H1 (cell line): Measurements from ENCODE around the gene HDAC10. TPM values are rescaled to one million over a fixed set of nuclear protein-coding genes. Genes with fewer than 3 reads are reported as not detected.
"Not testable (repeated sequence)": the region's sequence is repeated elsewhere in the genome, so short reads cannot be mapped to it uniquely, and the experiment has no call there.

Experiments used
- CTCF ChIA-PET: fragments of 300-600 bp; sonication (Branson Sonifier 250); formaldehyde crosslinking; loops from one replicate; lab custom pipeline; 2021; ENCODE audit not compliant: partially characterized antibody; lab: Charles Lee
- POLR2A ChIA-PET: fragments of 300-600 bp; sonication (Branson Sonifier 250); formaldehyde crosslinking; loops from one replicate; lab custom pipeline; 2021; ENCODE audit warnings: inconsistent platforms; ENCODE audit not compliant: partially characterized antibody; lab: Charles Lee
- DNase-seq, 2 experiments: peaks; one replicate each; pipeline versions ENCODE4 v3.0.0 to v3.0.0-alpha.2; 2010 to 2022; ENCODE audit warnings: low spot score in 2 of 2, low read depth in 1 of 2, mixed read lengths in 1 of 2
- FAIRE-seq: peaks from 2 replicates; lab custom pipeline; 2011; peaks lifted over from hg19 to GRCh38; lab: Jason Lieb, UNC
- H2AFZ ChIP-seq: 2 replicates; pipeline ENCODE4 v1.8.1; 2012; ENCODE audit warnings: low read length, inconsistent platforms
- H2AK5ac ChIP-seq: 2 replicates; pipeline ENCODE4 v1.6.1; 2013; ENCODE audit warnings: low read depth, low read length
- H2BK120ac ChIP-seq: replicated peaks from 2 replicates; pipeline ENCODE3; 2013; ENCODE audit warnings: low read depth, low read length, inconsistent platforms
- H2BK12ac ChIP-seq: 2 replicates; pipeline ENCODE4 v1.6.1; 2013; ENCODE audit warnings: low read depth, low read length
- H2BK15ac ChIP-seq: 2 replicates; pipeline ENCODE4 v1.6.1; 2013; ENCODE audit warnings: low read length
- H2BK20ac ChIP-seq: 2 replicates; pipeline ENCODE4 v1.6.1; 2013; ENCODE audit warnings: low read length
- H2BK5ac ChIP-seq: 2 replicates; pipeline ENCODE4 v1.6.1; 2013; ENCODE audit warnings: low read depth, low read length
- H3K14ac ChIP-seq: 2 replicates; pipeline ENCODE4 v1.6.1; 2013; ENCODE audit warnings: inconsistent platforms; ENCODE audit not compliant: insufficient read length
- H3K18ac ChIP-seq: 2 replicates; pipeline ENCODE4 v1.6.1; 2013; ENCODE audit warnings: low read length; ENCODE audit errors: extremely low read depth
- H3K23ac ChIP-seq: 2 replicates; pipeline ENCODE4 v1.6.1; 2013; ENCODE audit warnings: inconsistent platforms; ENCODE audit not compliant: insufficient read length
- H3K23me2 ChIP-seq: 2 replicates; pipeline ENCODE4 v1.6.1; 2013; ENCODE audit warnings: low read depth, low read length
- H3K27ac ChIP-seq: 2 replicates; pipeline ENCODE4 v1.6.1; 2011; ENCODE audit warnings: low read depth, low read length, inconsistent platforms
- H3K27me3 ChIP-seq, 4 experiments: replicated peaks in 1 of 4; 1 replicate in 1 of 4; 2 replicates in 3 of 4; pipeline versions ENCODE4 v1.6.1 to v1.8.1; 2011 to 2013; ENCODE audit warnings: low read length in 3 of 4, mild to moderate bottlenecking in 3 of 4, inconsistent platforms in 2 of 4, mixed read lengths in 2 of 4, moderate library complexity in 1 of 4; ENCODE audit not compliant: control insufficient read depth in 3 of 4, insufficient read depth in 3 of 4; ENCODE audit errors: extremely low read depth in 1 of 4
- H3K36me3 ChIP-seq, 4 experiments: 2 replicates each; pipeline versions ENCODE4 v1.6.1 to v1.8.1; 2011 to 2013; ENCODE audit warnings: mild to moderate bottlenecking in 4 of 4, low read length in 3 of 4, moderate library complexity in 2 of 4, control low read depth in 1 of 4, inconsistent platforms in 1 of 4; ENCODE audit not compliant: insufficient read depth in 4 of 4, control insufficient read depth in 2 of 4
- H3K4ac ChIP-seq: replicated peaks from 2 replicates; pipeline ENCODE3; 2013; ENCODE audit warnings: low read length, low read depth, mixed read lengths, inconsistent platforms; ENCODE audit not compliant: insufficient read length
- H3K4me1 ChIP-seq, 4 experiments: replicated peaks in 1 of 4; 1 replicate in 1 of 4; 2 replicates in 3 of 4; pipeline versions ENCODE4 v1.6.1 to v1.8.1; 2011 to 2013; ENCODE audit warnings: low read length in 3 of 4, inconsistent platforms in 2 of 4, mixed read lengths in 1 of 4; ENCODE audit not compliant: insufficient read depth in 4 of 4, control insufficient read depth in 3 of 4
- H3K4me2 ChIP-seq, 2 experiments: 2 replicates each; pipeline versions ENCODE4 v1.6.1 to v1.8.1; 2011 to 2013; ENCODE audit warnings: low read depth in 2 of 2, low read length in 2 of 2, control low read depth in 1 of 2, inconsistent platforms in 1 of 2, mild to moderate bottlenecking in 1 of 2; ENCODE audit not compliant: insufficient read depth in 1 of 2
- H3K4me3 ChIP-seq, 4 experiments: fragments of 200-600, 300-600 bp in 1 of 4; sonication (generic), shearing (Covaris generic), sonication (Bioruptor Twin) in 1 of 4; 2 replicates each; pipeline versions ENCODE4 v1.5.1 to v1.8.1; 2011 to 2016; ENCODE audit warnings: low read length in 4 of 4, low read depth in 3 of 4, control low read depth in 2 of 4, inconsistent platforms in 2 of 4, mild to moderate bottlenecking in 2 of 4, mixed read lengths in 1 of 4, moderate library complexity in 1 of 4; ENCODE audit not compliant: insufficient read depth in 2 of 4; ENCODE audit errors: extremely low read depth in 1 of 4
- H3K56ac ChIP-seq: replicated peaks from 2 replicates; pipeline ENCODE3; 2013; ENCODE audit warnings: low read depth, mild to moderate bottlenecking, mixed read lengths, low read length, inconsistent platforms; ENCODE audit not compliant: insufficient read length
- H3K79me1 ChIP-seq: 2 replicates; pipeline ENCODE4 v1.6.1; 2013; ENCODE audit warnings: low read depth, low read length, control low read depth
- H3K79me2 ChIP-seq, 2 experiments: 2 replicates each; pipeline versions ENCODE4 v1.6.1 to v1.8.1; 2012 to 2013; ENCODE audit warnings: low read length in 2 of 2, mild to moderate bottlenecking in 2 of 2, inconsistent platforms in 1 of 2; ENCODE audit not compliant: insufficient read depth in 2 of 2, control insufficient read depth in 1 of 2
- H3K9ac ChIP-seq, 4 experiments: replicated peaks in 1 of 4; 1 replicate in 1 of 4; 2 replicates in 3 of 4; pipeline versions ENCODE4 v1.6.1 to v1.8.1; 2011 to 2013; ENCODE audit warnings: low read depth in 3 of 4, low read length in 3 of 4, control low read depth in 2 of 4, mild to moderate bottlenecking in 2 of 4, moderate library complexity in 2 of 4, inconsistent platforms in 1 of 4; ENCODE audit errors: extremely low read depth in 1 of 4
- H3K9me3 ChIP-seq, 2 experiments: 2 replicates each; pipeline versions ENCODE4 v1.6.1 to v1.8.1; 2012 to 2013; ENCODE audit warnings: mild to moderate bottlenecking in 2 of 2, moderate library complexity in 2 of 2, control low read depth in 1 of 2, inconsistent platforms in 1 of 2, low read depth in 1 of 2, low read length in 1 of 2, mixed read lengths in 1 of 2; ENCODE audit not compliant: insufficient read depth in 2 of 2
- H4K20me1 ChIP-seq, 2 experiments: replicated peaks in 1 of 2; 2 replicates each; pipeline versions ENCODE3 to v1.8.1; 2011 to 2013; ENCODE audit warnings: inconsistent platforms in 2 of 2, low read length in 2 of 2, mild to moderate bottlenecking in 1 of 2; ENCODE audit not compliant: insufficient read depth in 2 of 2, control insufficient read depth in 1 of 2
- H4K5ac ChIP-seq: 2 replicates; pipeline ENCODE4 v1.6.1; 2013; ENCODE audit warnings: low read length, low read depth, mixed read lengths, inconsistent platforms; ENCODE audit not compliant: insufficient read length
- H4K8ac ChIP-seq: 2 replicates; pipeline ENCODE4 v1.8.0; 2013; ENCODE audit warnings: mild to moderate bottlenecking, moderate library complexity, low read length, inconsistent platforms; ENCODE audit not compliant: insufficient read depth; ENCODE audit errors: extremely low read depth
- H4K91ac ChIP-seq: replicated peaks from 2 replicates; pipeline ENCODE3; 2013; ENCODE audit warnings: low read length, mixed read lengths, inconsistent platforms; ENCODE audit not compliant: insufficient read length
- CHD2 ChIP-seq: IDR thresholded peaks from 2 replicates; pipeline ENCODE4 v1.6.1; 2012; ENCODE audit warnings: low read length, improper control_type of control experiment
- CTBP2 ChIP-seq: IDR thresholded peaks from 2 replicates; pipeline ENCODE4 v1.7.0; 2011; ENCODE audit warnings: borderline replicate concordance, mild to moderate bottlenecking, moderate library complexity, mixed read lengths, low read length; ENCODE audit not compliant: insufficient read depth, insufficient read length
- CTCF ChIP-seq, 3 experiments: IDR thresholded peaks; 1 replicate in 2 of 3; 2 replicates in 1 of 3; pipeline versions ENCODE4 v1.5.1 to v1.6.1; 2011; ENCODE audit warnings: low read length in 3 of 3, mild to moderate bottlenecking in 3 of 3, inconsistent platforms in 2 of 3, low read depth in 1 of 3, moderate library complexity in 1 of 3; ENCODE audit not compliant: insufficient read depth in 1 of 3; ENCODE audit errors: control extremely low read depth in 1 of 3
- SUZ12 ChIP-seq: fragments of 200-600 bp; sonication (generic); IDR thresholded peaks from 2 replicates; pipeline ENCODE4 v1.6.1; 2012; ENCODE audit warnings: mild to moderate bottlenecking, inconsistent platforms, low read length, moderate library complexity, mixed read lengths
- ZNF274 ChIP-seq: IDR thresholded peaks from 2 replicates; pipeline ENCODE4 v1.7.0; 2012; ENCODE audit warnings: low read length, borderline replicate concordance; ENCODE audit errors: extremely low read depth
- WGBS, 2 experiments: shearing (Covaris generic) in 1 of 2; methylation state at CpG; one replicate each; pipeline versions ENCODE4 v1.1.6 to v1.1.7; 2013 to 2015; ENCODE audit warnings: low lambda C conversion rate in 2 of 2, mixed read lengths in 2 of 2, inconsistent platforms in 1 of 2, low coverage in 1 of 2, missing lambda C conversion rate in 1 of 2; ENCODE audit not compliant: insufficient replicate concordance in 2 of 2, insufficient coverage in 1 of 2, insufficient read length in 1 of 2; ENCODE audit errors: extremely low coverage in 1 of 2, missing lambda C conversion rate in 1 of 2; 5-methylcytosine and 5-hydroxymethylcytosine counted together
- polyA plus RNA-seq, 7 experiments: library from polyadenylated mRNA; depleted of rRNA in 3 of 7; stranded (reverse) in 5 of 7; unstranded in 2 of 7; fragments of >200 nt in 5 of 7; fragments of 200-250 nt in 2 of 7; gene quantifications; 1 replicate in 5 of 7; 2 replicates in 1 of 7; 4 replicates in 1 of 7; pipeline versions ENCODE4 v1.2.1 to v1.2.3, GENCODE V29; 2011 to 2013; ENCODE audit warnings: missing spikeins in 2 of 7, mixed read lengths in 2 of 7
- total RNA-seq: library from RNA; stranded (reverse); fragmentation: NEBNext Ultra II Directional; extraction: Animal tissue kit (Norgen Biotek cat#: 25700); gene quantifications from 2 replicates; pipeline ENCODE4 v1.2.1, GENCODE V29; 2021

The HDAC10 gene
- total and polyA plus RNA-seq, 2 of the 8 experiments (the other 6 are each of a cell fraction or from before 2014, with no cell fraction given) = 11.2 to 26.4 TPM

GRCh38 chr22:50274311-50274710 is 23.2 kb upstream of the HDAC10 start (continued):
- no peak for TF ChIP-seq CTBP2
- TF ChIP-seq CHD2 = no peak
- no peak for TF ChIP-seq ZNF274
- TF ChIP-seq CTCF (IDR thresholded peaks at IDR 0.05; ENCODE audit: control extremely low read depth in 1 of 3, insufficient read depth in 1 of 3, low read depth in 1 of 3, low read length in 3 of 3) = peak; percentile 40 to 53 (median 51)
- no peak for TF ChIP-seq SUZ12

GRCh38 chr22:50273781-50274180 is 22.7 kb upstream of the HDAC10 start:
- not testable (repeated sequence) for H3K27ac ChIP-seq, H3K9ac ChIP-seq, H3K4me2 ChIP-seq, H2BK5ac ChIP-seq, H3K79me1 ChIP-seq, H3K14ac ChIP-seq, H3K4me3 ChIP-seq, H2BK15ac ChIP-seq, H2BK12ac ChIP-seq, H2BK20ac ChIP-seq, H3K18ac ChIP-seq, H4K91ac ChIP-seq, FAIRE-seq, H3K56ac ChIP-seq, H3K4ac ChIP-seq, DNase-seq, H2AFZ ChIP-seq, H2BK120ac ChIP-seq, H3K23ac ChIP-seq, H3K79me2 ChIP-seq, H2AK5ac ChIP-seq, H4K8ac ChIP-seq, H4K5ac ChIP-seq
- peaks cover 18 to 28% (median 27%) of the 10 kb centered on the region in 4 experiments; a peak in 6 of 7 replicates for H3K27me3 ChIP-seq
- H3K23me2 ChIP-seq = peaks cover 11% of the 10 kb centered on the region; the same call in 1 of the 2 replicates
- H4K20me1 ChIP-seq = peaks cover 6 to 10% of the 10 kb centered on the region in 2 experiments
- H3K9me3 ChIP-seq = peaks cover 7 to 24% of the 10 kb centered on the region in 2 experiments; a peak in 3 of 4 replicates
- ChIA-PET POLR2A (interaction anchor here (1.2 to 3.2 kb wide), 3 partner anchors 23 to 68 kb away, joined by 3 to 12 read pairs (median 5); partner anchors contain the start of gene HDAC10), CTCF (interaction anchor here (0.9 to 6.0 kb wide), 12 partner anchors 12 to 95 kb away, joined by 3 to 39 read pairs (median 4); partner anchors contain the start of genes DENND6B and MAPK12)
- H3K4me1 ChIP-seq = peaks cover 2 to 14% (median 9%) of the 10 kb centered on the region in 4 experiments; a peak in 6 of 7 replicates
- 93% methylated on average over 10 of the region's 10 CpGs; no CpG with 5 or more reads in 1 of the 2 experiments for WGBS, 2 experiments
- peaks cover 8 to 38% (median 29%) of the 10 kb centered on the region in 4 experiments; a peak in 7 of 8 replicates for H3K36me3 ChIP-seq
